Right atrium auricular region (tissue), 2 donors: ENCODE data around the gene CYP26A1. TPM values are rescaled to one million over a fixed set of nuclear protein-coding genes. Genes with fewer than 3 reads are reported as not detected.

ENCODE experiments used
- DNase-seq: peaks from one replicate; pipeline ENCODE4 v3.0.0-alpha.2; 2019; ENCODE audit warnings: low spot score
- H3K27ac ChIP-seq, 2 donors: fragments of 200-600 bp; sonication (generic); 1 replicate in 1 of 2; 2 replicates in 1 of 2; pipeline ENCODE4 v1.5.1; 2016 to 2019
- H3K27me3 ChIP-seq, 2 donors: fragments of 200-600 bp; sonication (generic); one replicate each; pipeline versions ENCODE4 v1.5.1 to v1.6.0; 2017 to 2019
- H3K36me3 ChIP-seq: fragments of 200-600 bp; sonication (generic); one replicate; pipeline ENCODE4 v1.5.1; 2016
- H3K4me1 ChIP-seq, 2 donors: fragments of 200-600 bp; sonication (generic); one replicate each; pipeline versions ENCODE4 v1.5.1 to v1.6.0; 2017 to 2019
- H3K4me3 ChIP-seq, 2 donors: fragments of 200-600 bp; sonication (generic); 1 replicate in 1 of 2; 2 replicates in 1 of 2; pipeline ENCODE4 v1.5.1; 2017 to 2019; ENCODE audit warnings: mild to moderate bottlenecking in 1 of 2, moderate library complexity in 1 of 2
- H3K9me3 ChIP-seq, 2 donors: fragments of 200-600 bp; sonication (generic); one replicate each; pipeline ENCODE4 v1.5.1; 2019
- total RNA-seq, 2 donors: library from RNA; depleted of rRNA; stranded (reverse); fragments of >200 nt; gene quantifications; one replicate each; pipeline ENCODE4 v1.1.0, GENCODE V29; 2016
- TF ChIP-seq, protein P1 (sequence below), 2 donors: fragments of 200-600 bp; sonication (generic); IDR thresholded peaks; one replicate each; pipeline ENCODE4 v1.5.1; 2019; ENCODE audit warnings: antibody characterized with exemption in 2 of 2

The CYP26A1 gene
- total RNA-seq, 2 donors from 2014 or later, result not detected

DNA sequence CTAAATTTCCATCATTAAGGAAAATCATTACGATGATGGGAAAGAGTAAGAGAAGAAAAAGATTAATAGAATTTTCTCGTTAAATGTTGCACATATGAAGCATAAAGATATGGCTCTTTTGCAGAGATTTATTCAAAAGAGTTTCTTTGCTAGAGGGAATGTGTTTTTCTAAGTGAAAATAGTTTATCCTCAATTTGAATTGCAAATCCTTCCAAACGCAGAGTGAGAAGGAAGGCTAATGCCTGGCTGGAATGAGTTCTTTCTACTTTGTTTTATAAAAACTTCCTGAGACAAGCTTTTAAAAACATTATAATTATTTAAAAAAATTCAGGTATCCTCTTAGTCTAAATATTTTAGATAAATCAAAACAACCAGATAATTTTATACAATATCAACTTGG, 14.2 kb downstream of the CYP26A1 start:
- Histone ChIP-seq H3K4me3 (no peak overlapping the region), H3K9me3 (no peaks in the 10 kb centered on the region), H3K36me3 (no peaks in the 10 kb centered on the region), H3K27ac (no peak overlapping the region), H3K4me1 (no peaks in the 10 kb centered on the region), H3K27me3 (no peaks in the 10 kb centered on the region)
- TF ChIP-seq, protein P1, sequence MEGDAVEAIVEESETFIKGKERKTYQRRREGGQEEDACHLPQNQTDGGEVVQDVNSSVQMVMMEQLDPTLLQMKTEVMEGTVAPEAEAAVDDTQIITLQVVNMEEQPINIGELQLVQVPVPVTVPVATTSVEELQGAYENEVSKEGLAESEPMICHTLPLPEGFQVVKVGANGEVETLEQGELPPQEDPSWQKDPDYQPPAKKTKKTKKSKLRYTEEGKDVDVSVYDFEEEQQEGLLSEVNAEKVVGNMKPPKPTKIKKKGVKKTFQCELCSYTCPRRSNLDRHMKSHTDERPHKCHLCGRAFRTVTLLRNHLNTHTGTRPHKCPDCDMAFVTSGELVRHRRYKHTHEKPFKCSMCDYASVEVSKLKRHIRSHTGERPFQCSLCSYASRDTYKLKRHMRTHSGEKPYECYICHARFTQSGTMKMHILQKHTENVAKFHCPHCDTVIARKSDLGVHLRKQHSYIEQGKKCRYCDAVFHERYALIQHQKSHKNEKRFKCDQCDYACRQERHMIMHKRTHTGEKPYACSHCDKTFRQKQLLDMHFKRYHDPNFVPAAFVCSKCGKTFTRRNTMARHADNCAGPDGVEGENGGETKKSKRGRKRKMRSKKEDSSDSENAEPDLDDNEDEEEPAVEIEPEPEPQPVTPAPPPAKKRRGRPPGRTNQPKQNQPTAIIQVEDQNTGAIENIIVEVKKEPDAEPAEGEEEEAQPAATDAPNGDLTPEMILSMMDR (IDR thresholded peaks at IDR 0.05), result no peak
- no peak for DNase-seq

DNA sequence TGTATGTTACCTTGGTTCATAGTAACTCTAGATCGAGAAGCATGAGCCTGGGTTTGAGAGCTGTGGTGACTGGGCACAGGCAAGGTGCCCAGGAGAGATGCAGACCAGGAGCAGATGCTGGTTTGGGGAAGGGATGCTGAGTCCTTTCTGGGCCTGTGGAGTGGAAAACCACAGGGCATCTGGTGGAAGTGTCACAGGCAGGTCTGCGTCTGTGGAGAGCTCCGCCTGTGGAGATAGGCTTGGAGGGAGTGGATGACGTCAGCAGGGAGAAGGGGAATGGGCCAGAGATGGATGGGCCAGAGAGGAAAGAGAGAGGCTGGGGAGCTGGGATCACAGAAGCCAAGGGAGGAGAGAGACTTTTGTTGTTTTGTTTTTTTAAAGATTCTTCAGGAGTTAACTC, 14.8 kb downstream of the CYP26A1 start:
- H3K27ac ChIP-seq, result no peak overlapping the region
- TF ChIP-seq, protein P1 (IDR thresholded peaks at IDR 0.05), result no peak
- DNase-seq, result no peak
- H3K36me3 ChIP-seq, result no peaks in the 10 kb centered on the region
- H3K27me3 ChIP-seq, result no peaks in the 10 kb centered on the region
- no peaks in the 10 kb centered on the region for H3K9me3 ChIP-seq
- H3K4me1 ChIP-seq, result no peaks in the 10 kb centered on the region
- H3K4me3 ChIP-seq, result no peak overlapping the region

DNA sequence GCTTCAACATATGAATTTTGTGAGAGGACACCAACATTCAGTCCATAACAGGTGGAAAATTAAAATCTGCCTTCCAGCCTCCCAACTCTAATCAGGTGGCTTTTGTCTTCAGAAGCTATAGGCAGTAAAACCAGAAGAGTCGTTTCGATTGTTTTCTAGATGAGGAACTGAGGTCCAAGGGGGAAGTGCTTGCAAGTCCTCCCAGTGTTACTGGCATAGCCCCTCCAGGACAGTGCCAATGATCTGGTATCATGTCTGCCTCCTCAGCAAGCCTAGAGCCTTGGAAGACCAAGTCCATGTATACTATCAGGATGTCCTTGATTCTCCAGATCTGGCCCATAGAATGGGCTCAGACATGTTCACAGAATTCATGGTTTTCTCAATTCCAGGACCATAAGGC, 16.9 kb downstream of the CYP26A1 start:
- H3K27ac ChIP-seq, result no peak overlapping the region
- no peaks in the 10 kb centered on the region for H3K9me3 ChIP-seq
- no peak for DNase-seq
- TF ChIP-seq, protein P1 (IDR thresholded peaks at IDR 0.05), result no peak
- H3K27me3 ChIP-seq, result no peaks in the 10 kb centered on the region
- H3K4me3 ChIP-seq, result no peak overlapping the region
- H3K36me3 ChIP-seq, result no peaks in the 10 kb centered on the region
- no peaks in the 10 kb centered on the region for H3K4me1 ChIP-seq

DNA sequence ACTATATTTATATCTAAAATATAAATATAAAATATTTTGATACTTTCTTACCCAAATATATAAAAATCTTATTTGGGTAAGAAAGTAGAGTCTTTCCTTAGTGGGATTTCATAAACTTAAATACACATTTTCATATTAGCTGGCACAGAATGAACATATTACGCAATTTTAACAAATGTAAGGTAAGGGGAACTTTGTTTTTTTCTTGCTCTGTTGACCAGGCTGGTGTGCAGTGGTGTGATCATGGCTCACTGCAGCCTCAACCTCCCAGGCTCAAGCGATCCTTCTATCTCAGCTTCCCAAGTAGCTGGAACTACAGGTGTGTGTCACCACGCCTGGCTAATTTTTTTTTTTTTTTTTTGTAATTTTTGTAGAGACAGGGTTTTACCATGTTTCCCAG, 18.3 kb downstream of the CYP26A1 start:
- Histone ChIP-seq H3K36me3 (no peaks in the 10 kb centered on the region), H3K4me1 (no peaks in the 10 kb centered on the region), H3K27me3 (no peaks in the 10 kb centered on the region), H3K4me3 (no peak overlapping the region), H3K27ac (no peak overlapping the region), H3K9me3 (no peaks in the 10 kb centered on the region)
- DNase-seq, result no peak
- TF ChIP-seq, protein P1 (IDR thresholded peaks at IDR 0.05), result no peak

- DNase-seq, result peak; percentile 7
- H3K27ac ChIP-seq, result no peak overlapping the region
Measured at GRCh38 chr10:93095225-93095624, 21.5 kb downstream of the CYP26A1 start.

DNA sequence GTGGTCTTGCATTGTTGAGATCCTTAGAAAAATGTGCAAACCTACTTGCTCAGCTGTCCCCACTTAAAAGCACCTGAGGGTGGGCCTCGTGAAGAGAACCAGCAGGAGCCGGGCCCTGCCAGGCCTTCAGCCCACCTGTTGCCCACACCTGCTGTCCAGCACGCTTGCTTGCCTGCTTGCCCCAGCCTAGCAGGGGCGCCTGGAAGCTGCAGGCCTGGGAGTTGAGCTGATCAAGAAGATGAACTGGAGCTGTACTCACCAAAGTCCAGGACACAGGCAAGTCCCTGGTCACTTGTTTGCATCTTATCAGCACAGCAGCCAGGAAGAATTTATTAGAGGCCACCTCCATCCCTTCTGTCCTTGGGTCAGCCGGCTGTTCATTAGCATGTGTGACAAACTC, 23.2 kb downstream of the CYP26A1 start:
- Histone ChIP-seq H3K4me1 (no peaks in the 10 kb centered on the region), H3K27ac (no peak overlapping the region), H3K27me3 (no peaks in the 10 kb centered on the region), H3K36me3 (no peaks in the 10 kb centered on the region), H3K4me3 (no peak overlapping the region), H3K9me3 (no peaks in the 10 kb centered on the region)
- peak; percentile 32 for DNase-seq
- TF ChIP-seq, protein P1 (IDR thresholded peaks at IDR 0.05), result no peak

More at GRCh38 chr10:93095225-93095624, 21.5 kb downstream of the CYP26A1 start:
- TF ChIP-seq, protein P1 (IDR thresholded peaks at IDR 0.05), result no peak
- H3K27me3 ChIP-seq, result no peaks in the 10 kb centered on the region
- no peaks in the 10 kb centered on the region for H3K9me3 ChIP-seq
- no peak overlapping the region for H3K4me3 ChIP-seq
- no peaks in the 10 kb centered on the region for H3K36me3 ChIP-seq
- H3K4me1 ChIP-seq, result no peaks in the 10 kb centered on the region
